Adipose tissue (tissue), 3 donors: ENCODE data around the gene IL1RAPL2. TPM values are rescaled to one million over a fixed set of nuclear protein-coding genes. Genes with fewer than 3 reads are reported as not detected.
"Not testable (repeated sequence)": the region's sequence is repeated elsewhere in the genome, so short reads cannot be mapped to it uniquely, and the experiment has no call there.

Experiments used
- H3K27ac ChIP-seq: one replicate; pipeline ENCODE4 v1.5.1; 2013; ENCODE audit warnings: low read depth, low read length
- WGBS, 3 donors: extraction: QIAGEN DNeasy Blood & Tissue Kit; methylation state at CpG; one replicate each; pipeline ENCODE4 v1.1.7; 2013; 5-methylcytosine and 5-hydroxymethylcytosine counted together
- polyA plus RNA-seq, 3 donors: library from polyadenylated mRNA; stranded (reverse); fragments of 200-250 nt; gene quantifications; one replicate each; pipeline ENCODE4 v1.2.3, GENCODE V29; 2013
- donor health status: healthy with polysubstance abuse.
- donor health status: Bipolar disorder and iron deficiency.
- donor health status: healthy.

Gene IL1RAPL2
- polyA plus RNA-seq, 3 donors, result not detected

GRCh38 chrX:104665691-104666090 lies 99.7 kb downstream of the IL1RAPL2 start:
- 74 to 79% (median 79%) methylated on average over 1 of the region's 1 CpG for WGBS, 3 donors

GRCh38 chrX:104668550-104668949 lies 102.6 kb downstream of the IL1RAPL2 start:
- 5 to 25% (median 9%) methylated on average over 3 of the region's 3 CpGs for WGBS, 3 donors
- no peak overlapping the region for H3K27ac ChIP-seq

More at GRCh38 chrX:104665691-104666090, 99.7 kb downstream of the IL1RAPL2 start:
- no peak overlapping the region for H3K27ac ChIP-seq

- 53 to 76% (median 70%) methylated on average over 4 of the region's 4 CpGs for WGBS, 3 donors
- no peak overlapping the region for H3K27ac ChIP-seq
These were observed 103.1 kb downstream of the IL1RAPL2 start for GRCh38 chrX:104669063-104669462.

- 25 to 72% (median 51%) methylated on average over 4 of the region's 4 CpGs for WGBS, 3 donors
- H3K27ac ChIP-seq, result no peak overlapping the region
These were observed 104.1 kb downstream of the IL1RAPL2 start for GRCh38 chrX:104670051-104670450.

GRCh38 chrX:104677517-104677916 lies 111.5 kb downstream of the IL1RAPL2 start:
- 72 to 93% (median 92%) methylated on average over 14 to 18 of the region's 18 CpGs for WGBS, 3 donors
- not testable (repeated sequence) for H3K27ac ChIP-seq

GRCh38 chrX:104679175-104679574 lies 113.2 kb downstream of the IL1RAPL2 start:
- 64 to 85% (median 67%) methylated on average over 2 of the region's 2 CpGs for WGBS, 3 donors
- no peak overlapping the region for H3K27ac ChIP-seq

- no peak overlapping the region for H3K27ac ChIP-seq
- 35 to 74% (median 43%) methylated on average over 3 of the region's 3 CpGs for WGBS, 3 donors
These were observed 115.2 kb downstream of the IL1RAPL2 start for GRCh38 chrX:104681214-104681613.

- 72 to 77% (median 75%) methylated on average over 2 of the region's 2 CpGs for WGBS, 3 donors
- no peak overlapping the region for H3K27ac ChIP-seq
These were observed 118.1 kb downstream of the IL1RAPL2 start for GRCh38 chrX:104684077-104684476.

- H3K27ac ChIP-seq, result no peak overlapping the region
- WGBS, 3 donors, result 81 to 94% (median 92%) methylated on average over 9 of the region's 9 CpGs
These were observed 129.6 kb downstream of the IL1RAPL2 start for GRCh38 chrX:104695593-104695992.

GRCh38 chrX:104696667-104697066 lies 130.7 kb downstream of the IL1RAPL2 start:
- H3K27ac ChIP-seq, result no peak overlapping the region
- 4 to 44% (median 26%) methylated on average over 1 of the region's 1 CpG for WGBS, 3 donors

- H3K27ac ChIP-seq, result no peak overlapping the region
These were observed 131.3 kb downstream of the IL1RAPL2 start for GRCh38 chrX:104697294-104697693.

- WGBS, 3 donors, result 60 to 74% (median 69%) methylated on average over 4 of the region's 4 CpGs
- no peak overlapping the region for H3K27ac ChIP-seq
These were observed 141.0 kb downstream of the IL1RAPL2 start for GRCh38 chrX:104707042-104707441.

- H3K27ac ChIP-seq, result no peak overlapping the region
These were observed 141.6 kb downstream of the IL1RAPL2 start for GRCh38 chrX:104707572-104707971.

GRCh38 chrX:104712515-104712914 lies 146.5 kb downstream of the IL1RAPL2 start:
- H3K27ac ChIP-seq, result no peak overlapping the region
- WGBS, 3 donors, result 6 to 27% (median 20%) methylated on average over 1 of the region's 1 CpG

- 52 to 80% (median 58%) methylated on average over 3 of the region's 3 CpGs for WGBS, 3 donors
These were observed 155.9 kb downstream of the IL1RAPL2 start for GRCh38 chrX:104721854-104722253.

GRCh38 chrX:104728456-104728855 lies 162.5 kb downstream of the IL1RAPL2 start:
- no peak overlapping the region for H3K27ac ChIP-seq
- 42 to 84% (median 61%) methylated on average over 3 of the region's 3 CpGs for WGBS, 3 donors

More at GRCh38 chrX:104721854-104722253, 155.9 kb downstream of the IL1RAPL2 start:
- H3K27ac ChIP-seq, result no peak overlapping the region

- no peak overlapping the region for H3K27ac ChIP-seq
These were observed 176.4 kb downstream of the IL1RAPL2 start for GRCh38 chrX:104742355-104742754.

GRCh38 chrX:104745152-104745551 lies 179.2 kb downstream of the IL1RAPL2 start:
- H3K27ac ChIP-seq, result no peak overlapping the region
- 62 to 64% (median 62%) methylated on average over 1 of the region's 1 CpG for WGBS, 3 donors

GRCh38 chrX:104749951-104750610 lies 184.1 kb downstream of the IL1RAPL2 start:
- WGBS, 3 donors, result 56 to 65% (median 58%) methylated on average over 2 of the region's 2 CpGs
- H3K27ac ChIP-seq, result no peak overlapping the region

GRCh38 chrX:104762641-104763040 lies 196.6 kb downstream of the IL1RAPL2 start:
- H3K27ac ChIP-seq, result no peak overlapping the region

- H3K27ac ChIP-seq, result no peak overlapping the region
These were observed 223.8 kb downstream of the IL1RAPL2 start for GRCh38 chrX:104789784-104790183.
